ENCODE measurements around the gene ACTA2.
A peak's percentile ranks its signal among the peaks of the same experiment; 100 is the strongest.

The ACTA2 gene

DNA sequence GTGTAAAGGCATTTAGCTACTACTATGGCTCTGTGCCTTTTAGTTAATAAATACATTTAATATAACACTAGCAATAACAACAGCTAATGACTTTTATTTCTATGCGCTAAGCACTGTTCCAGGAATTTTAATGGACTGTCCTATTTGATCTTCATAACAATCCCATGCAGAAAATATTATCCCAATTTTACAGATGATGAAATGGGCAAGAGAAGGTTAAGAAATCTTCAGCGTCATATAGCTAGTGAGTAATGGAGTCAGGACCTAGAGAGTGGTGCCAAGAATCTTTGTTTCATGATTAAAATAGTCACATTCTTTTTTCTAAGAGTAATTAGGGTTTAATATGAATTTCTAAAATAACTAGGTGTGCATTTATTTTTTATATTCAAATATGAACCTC, 32.4 kb downstream of the ACTA2 start:
- no peak for DNase-seq (ENCODE audit: low spot score)

DNA sequence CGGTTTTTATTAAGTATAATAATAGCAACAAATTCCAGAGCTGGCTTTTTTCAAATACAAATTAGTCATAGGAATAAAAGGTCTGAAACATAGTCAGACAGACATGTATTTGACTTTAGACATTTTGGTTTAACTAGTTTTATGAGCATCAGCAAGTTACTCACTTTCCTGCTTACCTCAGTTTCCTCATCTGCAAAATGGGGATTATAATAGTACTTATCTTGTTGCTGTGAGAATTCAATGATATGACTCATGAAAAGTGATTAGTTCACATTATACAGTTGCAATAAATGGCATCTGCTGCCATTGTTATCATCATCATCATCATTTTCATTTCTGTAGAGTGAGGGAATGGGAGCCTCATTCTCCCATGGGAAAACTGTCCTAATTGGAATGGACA, 33.5 kb downstream of the ACTA2 start:
- no peak for DNase-seq (ENCODE audit: low spot score)

DNA sequence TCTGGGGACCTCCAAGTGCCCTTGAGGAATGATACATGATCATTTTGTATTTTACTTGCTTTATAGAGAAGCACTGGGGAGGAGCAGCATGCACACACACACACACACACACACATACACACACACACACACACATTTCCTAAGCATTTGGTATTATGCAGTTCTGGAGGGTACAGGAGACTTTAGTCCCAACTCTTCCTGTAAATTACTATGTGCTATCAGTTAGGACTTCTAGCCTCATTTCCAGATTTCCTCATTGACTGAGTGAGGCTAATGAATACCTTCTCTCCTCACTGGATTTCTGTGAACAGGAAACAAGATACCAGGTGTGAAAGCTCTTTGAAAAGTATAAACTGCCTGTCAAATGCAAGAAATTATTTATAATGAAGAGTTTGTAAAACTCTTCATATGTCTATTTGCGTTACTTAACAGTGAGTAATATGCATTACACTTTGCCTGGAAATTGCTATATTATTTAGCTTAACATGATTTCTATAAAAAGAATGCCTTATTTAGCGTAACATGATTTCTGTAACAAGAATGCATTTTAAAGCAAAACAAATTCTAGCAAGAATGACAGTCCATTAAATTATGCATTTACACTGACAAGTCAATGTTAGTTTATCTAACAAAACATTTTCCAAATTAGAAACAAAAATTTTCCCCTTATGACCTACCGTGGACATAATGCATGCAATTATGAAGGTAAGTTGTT, 34.2 kb downstream of the ACTA2 start:
- DNase-seq (ENCODE audit: low spot score) = no peak

DNA sequence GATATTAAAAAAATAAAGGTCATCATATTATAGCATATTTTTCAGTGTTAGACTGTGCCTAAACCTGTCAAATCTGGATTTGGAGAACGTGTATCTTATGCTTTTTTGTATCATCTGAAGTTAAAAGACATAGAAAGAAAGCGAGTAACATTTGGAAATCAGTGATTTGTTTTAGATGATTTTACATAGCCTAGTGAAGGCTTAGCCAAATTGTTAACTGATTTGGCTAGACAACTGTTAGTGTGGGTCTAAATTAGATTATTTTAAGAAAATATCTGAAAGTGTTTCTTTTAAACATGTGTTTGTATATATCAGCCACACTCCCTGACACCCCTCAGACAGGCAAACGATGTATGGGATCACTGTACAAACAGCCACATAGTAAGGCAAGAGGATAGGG, 35.6 kb downstream of the ACTA2 start:
- no peak for DNase-seq (ENCODE audit: low spot score)

DNA sequence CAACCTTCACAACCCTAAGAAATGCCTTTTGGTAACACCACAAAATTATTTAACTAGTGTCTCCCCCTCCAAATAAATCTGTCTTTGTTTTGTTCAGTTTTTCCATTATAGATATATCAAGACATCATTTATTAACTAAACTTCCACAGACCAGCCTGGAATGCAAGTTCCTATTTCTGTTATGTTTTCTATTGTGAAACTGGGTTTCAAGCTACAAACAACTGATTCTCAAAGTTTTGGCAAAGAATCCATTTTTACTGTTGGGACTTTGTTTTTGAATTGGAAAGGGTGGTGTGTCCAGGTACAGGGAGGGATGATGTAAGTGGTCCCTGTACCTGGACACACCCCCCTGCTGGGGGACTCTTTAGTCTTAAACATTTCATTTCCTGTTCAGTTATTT, 36.3 kb downstream of the ACTA2 start:
- DNase-seq (ENCODE audit: low spot score) = no peak

DNA sequence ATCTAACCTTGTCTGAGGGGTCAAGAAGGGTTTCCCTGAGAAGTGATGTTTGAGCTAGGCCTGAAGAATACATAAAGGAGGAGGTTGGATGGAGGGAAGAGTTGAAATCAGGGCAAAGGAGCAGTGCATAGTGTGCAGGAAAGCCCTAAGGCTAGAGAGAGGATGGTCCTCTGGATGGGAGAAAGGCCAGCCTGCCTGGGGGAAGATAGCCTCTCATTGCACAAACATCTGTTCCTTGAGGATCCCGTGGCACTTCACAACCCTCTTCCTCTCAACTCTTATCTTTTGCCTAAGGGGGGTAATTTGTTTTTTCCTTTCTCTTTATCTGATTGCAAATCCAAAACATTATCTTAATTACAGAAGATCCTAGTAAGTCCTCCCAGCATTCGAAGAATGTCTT, 36.8 kb downstream of the ACTA2 start:
- DNase-seq (ENCODE audit: low spot score) = no peak

DNA sequence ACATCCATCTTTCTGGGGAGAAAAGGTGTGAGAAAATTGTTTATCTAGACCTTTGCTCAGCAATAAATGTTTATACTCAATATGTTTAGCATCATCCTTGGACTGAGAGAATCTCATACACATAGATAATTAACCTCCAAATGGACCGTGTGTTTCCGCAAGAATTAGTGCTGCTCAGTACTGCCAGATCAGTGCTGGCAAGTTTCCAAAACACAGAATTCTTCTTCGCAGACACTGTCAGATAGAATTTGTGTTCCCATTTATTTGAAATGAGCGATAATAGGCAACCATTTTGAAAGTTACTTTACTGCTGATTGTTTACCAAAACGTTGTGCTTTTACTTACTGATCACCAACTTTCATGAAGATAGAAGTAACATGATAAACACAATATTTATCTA, 38.8 kb downstream of the ACTA2 start:
- DNase-seq (ENCODE audit: low spot score) = peak; percentile 72

DNA sequence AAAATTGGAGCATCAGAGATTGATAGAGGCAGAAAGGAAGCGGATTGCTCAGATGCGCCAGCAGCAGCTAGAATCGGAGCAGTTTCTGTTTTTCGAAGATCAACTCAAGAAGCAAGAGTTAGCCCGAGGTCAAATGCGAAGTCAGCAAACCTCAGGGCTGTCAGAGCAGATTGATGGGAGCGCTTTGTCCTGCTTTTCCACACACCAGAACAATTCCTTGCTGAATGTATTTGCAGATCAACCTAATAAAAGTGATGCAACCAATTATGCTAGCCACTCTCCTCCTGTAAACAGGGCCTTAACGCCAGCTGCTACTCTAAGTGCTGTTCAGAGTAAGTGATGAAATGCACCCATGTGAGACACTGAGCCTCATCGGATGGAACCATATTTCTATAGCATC, 39.4 kb downstream of the ACTA2 start:
- peak; percentile 87 for DNase-seq (ENCODE audit: low spot score)

DNA sequence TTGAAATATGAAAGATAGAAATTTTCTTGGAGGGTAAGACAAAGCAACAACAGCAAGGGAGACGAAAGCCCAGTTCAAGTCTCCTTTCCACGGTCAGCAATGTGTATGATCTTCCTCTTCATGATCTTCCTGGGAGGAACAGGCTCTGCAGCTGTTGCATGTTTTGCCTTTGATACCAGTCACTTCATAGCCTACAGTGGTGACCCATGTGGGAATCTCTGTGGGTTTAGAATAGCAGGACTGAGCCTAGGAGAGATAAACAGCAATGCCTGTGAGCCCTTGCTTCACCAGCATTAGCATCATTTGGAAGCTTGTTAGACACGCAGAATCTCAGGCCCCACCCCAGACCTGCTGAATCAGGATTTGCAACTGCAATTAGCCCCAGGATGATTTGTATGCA, 40.7 kb downstream of the ACTA2 start:
- DNase-seq (ENCODE audit: low spot score) = no peak

DNA sequence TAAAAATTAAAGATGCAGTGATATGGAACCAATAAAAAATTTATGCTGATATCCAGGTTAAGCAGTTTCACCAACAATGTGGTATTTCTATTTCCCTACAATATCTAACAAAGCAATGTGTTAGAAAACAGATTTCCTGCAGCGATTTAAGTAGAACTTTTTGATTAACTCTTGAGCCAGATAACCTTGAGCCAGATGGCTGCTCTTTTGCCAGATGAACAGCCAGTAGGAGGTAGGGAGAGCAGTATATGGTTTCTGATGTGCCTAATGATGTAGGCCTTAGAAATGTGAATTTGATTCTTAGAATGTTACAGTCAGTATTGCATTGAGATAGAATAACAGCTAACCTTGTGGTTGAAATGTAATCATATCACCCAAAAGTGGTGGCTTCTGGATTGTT, 41.5 kb downstream of the ACTA2 start:
- DNase-seq (ENCODE audit: low spot score) = no peak

DNA sequence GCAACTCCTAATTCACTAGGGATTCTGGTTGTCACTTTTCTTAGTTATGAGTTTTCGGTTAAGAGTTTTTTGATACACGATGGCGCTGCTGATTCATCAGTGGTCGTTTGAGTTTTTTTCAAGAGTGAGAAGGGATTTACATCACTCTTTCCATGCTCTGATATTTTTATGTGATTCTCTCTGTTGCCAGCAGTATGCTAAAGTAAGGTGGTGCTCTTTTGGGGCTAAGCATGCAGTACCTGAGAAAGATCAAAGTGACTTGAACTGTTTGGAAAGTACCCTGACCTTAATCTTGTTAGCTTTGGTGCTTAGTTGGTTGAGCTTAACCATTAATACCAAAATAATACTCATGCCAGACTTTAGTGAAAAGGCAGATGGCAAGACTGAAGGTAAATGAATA, 44.4 kb downstream of the ACTA2 start:
- no peak for DNase-seq (ENCODE audit: low spot score)

DNA sequence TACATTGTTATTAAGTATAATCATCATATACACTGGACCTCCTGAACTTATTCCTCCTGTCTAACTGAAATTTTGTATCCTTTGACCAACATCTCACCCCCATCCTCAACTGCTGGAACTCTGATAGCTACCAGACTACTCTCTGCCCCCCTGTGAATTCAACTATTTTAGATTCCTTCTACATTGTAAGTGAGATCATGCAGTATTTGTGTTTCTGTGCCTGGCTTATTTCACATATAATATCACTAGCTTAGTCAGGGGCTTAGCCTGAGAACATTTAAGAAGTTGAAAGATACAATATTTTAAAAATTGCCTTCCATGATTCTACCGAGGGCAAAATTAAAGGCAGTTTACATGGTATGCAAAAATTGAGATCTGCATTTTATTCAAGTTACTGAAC, 45.7 kb downstream of the ACTA2 start:
- no peak for DNase-seq (ENCODE audit: low spot score)

DNA sequence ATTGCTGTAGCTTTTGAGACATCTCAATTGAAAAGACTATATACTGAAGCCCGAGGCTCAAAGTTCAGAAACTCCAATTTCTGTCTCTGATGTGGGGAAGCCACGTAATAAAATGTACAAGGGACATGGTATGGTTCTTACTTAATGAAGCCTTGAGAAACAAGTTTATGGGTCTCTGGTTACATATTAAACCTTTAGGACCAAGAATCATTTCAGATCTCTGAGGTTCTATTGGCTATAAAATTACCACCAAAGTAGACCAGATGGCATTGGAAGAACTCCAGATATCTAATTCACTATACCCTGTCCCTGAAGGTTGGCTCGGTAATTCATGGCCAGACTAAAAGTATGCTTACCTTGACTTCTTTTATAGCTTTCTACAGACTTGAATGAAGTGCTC, 48.9 kb downstream of the ACTA2 start:
- DNase-seq (ENCODE audit: low spot score) = no peak

DNA sequence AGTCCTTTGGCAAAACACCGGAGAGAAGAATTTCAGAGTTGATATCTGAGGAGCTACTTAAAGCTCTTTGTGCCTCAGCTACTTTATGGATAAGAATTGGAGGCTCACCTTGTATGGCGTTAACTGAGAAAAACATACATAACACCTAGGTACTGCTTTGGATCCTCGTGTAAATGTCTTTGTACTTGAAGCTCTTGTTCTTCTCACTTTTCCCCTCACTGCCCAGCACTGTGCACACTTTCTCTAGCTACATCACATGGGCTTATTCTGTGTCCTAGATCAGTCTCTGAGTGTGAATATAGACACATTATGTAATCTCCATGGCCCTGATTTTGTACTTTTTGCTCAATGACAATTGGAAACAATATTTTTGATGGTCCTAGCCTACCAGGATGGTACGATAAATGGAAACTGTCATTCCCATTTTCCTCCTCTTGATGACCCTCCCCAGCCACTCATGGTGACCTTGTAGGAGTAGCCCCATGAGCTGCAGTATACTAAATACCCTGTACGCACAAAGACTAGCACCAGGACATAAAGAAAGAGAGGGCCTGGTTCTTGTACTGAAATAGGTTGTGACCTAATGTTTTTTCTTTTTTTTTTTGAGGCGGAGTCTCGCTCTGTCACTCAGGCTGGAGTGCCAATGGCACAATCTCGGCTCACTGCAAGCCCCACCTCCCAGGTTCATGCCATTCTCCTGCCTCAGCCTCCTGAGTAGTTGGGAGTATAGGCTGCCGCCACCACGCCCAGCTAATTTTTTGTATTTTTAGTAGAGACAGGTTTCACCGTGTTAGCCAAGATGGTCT, 50.4 kb downstream of the ACTA2 start:
- DNase-seq (ENCODE audit: low spot score) = no peak

DNA sequence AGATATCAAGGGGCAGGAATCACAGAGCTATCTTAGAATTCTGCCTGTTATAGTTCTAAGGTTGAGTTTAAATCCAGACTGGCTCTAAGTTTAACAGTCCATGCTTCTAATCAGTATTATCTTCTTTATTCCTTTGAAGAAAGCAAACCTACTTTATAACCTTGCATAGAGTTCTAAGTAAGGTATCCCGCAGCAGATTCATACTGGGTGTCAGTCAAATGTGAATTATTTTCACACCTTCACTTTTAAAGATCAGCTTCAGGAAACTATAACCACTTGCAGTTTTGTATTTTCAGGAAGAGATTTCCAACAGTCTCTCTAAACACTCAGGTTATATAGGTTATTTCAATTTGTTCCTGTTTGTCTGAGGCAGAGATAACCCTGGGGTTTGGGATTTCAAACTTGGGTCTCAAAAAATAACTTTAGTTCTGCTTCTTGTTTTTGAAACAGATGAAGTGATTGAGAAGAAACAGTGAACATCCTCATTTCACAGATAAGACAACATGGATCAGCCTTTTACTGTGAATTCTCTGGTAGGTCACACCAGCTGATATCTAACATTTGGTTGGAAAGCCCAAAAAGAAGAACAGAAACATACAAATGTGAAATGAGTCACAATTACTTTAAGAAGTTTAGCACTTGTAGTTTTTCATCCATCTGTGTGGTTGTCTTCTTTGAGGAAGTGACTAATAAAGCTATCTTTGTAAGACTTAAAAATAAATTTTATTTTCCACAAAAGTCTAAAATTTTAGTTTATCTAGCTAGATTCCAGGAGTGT, 51.2 kb downstream of the ACTA2 start:
- DNase-seq (ENCODE audit: low spot score) = no peak

DNA sequence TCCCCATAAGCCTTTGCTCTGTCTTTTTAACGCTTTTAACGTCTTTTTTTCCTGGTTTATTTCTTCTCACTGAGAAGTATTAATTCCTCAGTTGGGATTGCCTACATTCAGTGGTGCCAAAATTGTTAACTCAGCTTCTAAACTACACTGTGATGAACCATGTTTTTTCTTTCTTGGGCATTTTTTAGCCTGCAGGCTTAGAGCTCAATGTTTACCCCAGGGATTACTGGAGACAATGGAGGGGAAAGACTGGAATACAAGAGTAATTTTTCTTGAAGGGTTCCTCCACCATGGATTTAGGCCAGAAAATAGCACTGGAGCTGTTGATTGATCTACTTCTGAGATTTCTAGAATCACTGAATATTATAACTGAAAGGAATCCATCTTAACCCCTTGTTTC, 52.7 kb downstream of the ACTA2 start:
- no peak for DNase-seq (ENCODE audit: low spot score)

DNA sequence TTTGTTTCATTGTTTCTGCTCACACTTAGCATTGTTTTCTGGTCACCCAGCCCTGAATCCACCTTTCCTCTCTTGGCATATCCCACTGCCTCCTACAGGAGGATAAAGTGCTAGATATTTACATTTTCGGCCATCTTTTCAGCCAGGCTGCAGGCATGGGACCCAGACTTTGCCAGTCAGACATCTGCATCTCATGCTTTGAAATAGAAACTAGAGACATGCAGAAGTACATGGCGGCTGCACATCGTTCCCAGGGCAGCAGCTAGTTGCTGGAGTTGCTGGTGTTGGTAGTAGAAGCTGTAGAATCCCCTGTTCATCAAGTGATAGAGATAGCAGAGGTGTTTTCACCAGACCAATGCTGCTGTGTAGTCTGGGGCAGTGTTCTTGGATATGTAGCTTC, 53.8 kb downstream of the ACTA2 start:
- no peak for DNase-seq (ENCODE audit: low spot score)

DNA sequence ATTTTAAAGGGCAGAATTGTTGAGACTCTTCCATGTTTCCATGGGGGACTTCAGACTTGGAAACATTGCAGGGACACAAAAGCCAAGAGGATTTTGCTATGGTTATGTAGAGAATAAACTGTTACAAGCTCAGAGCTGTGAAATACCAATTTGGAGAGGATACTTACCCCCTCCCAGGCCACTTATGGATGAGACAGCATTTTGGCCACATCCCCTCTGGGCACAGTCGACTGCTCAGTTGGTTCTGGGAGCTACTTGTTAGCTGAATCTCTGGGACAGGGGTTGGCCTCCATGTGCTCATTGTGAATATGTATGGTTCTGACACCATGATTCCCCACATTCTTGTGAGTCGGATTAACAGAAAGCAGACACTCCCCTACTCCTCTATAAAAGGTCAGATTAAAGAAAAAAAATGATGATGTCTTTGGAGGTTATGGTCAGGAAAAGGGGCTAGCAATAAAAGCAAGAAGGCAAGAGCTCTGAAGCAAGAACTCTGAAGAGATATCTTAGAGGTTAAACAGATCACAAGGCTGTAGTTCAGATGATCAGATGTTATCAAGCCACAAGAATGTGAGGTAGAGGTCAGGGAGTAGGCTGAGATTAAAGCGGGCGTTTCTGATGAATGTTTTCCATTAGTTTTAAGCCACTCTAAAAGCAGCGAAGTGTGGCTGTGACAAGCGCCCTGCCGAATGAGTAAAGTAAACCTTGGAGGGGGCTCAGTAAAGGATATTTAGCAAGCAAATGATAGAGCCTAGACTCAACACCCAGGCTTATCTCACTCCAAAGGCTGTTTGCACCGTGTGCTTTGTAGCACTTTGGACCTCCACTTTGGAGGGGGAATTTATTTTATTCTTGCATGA, 55.3 kb downstream of the ACTA2 start:
- DNase-seq (ENCODE audit: low spot score) = peak; percentile 67

DNA sequence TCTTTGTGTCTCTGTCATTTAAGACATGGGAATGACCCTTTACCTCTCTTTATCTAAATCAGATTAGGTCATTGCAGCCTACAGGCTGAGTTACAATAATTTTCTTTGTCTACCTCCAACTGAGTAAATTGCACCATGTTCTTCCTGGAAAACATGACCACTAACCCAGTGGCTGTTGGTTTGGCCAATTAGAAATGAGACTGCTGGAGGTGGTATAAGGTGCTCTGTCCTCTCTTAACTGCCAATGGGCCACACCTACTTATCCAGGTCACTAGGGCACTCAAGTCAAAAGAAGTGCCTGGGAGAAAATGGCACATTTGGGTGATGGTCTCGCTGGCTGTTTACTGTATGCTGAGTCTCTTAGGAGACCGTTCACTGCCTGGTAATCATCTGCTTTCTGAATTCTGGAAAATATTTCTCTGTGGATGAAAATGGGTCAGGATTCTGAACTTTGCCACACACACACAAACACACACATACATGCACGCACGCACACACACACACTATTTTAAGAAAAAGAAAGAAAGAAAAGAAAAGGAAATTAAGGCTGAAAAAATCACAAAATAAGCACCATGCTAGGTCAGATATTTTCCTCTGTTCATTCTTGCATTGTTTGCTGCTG, 56.1 kb downstream of the ACTA2 start:
- peak; percentile 29 for DNase-seq (ENCODE audit: low spot score)

DNA sequence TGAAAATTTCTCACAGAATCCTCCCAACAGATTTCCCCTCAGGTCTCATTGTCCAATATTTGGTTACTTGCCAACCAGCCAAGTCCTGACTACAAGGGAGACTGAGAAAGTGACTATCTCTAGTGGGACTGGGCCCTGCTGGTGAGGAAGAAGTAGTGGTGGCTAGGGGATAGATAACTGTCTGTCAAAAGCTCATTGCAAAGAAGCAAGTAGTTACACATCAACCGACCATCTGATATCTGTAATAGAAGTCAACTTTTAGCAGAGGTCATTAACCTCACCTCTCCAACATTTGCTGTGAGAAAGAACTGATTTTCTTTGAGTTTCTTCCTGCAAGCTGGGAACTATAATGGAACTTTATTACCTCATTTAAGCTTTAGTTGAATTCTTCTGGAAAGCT, 57.3 kb downstream of the ACTA2 start:
- no peak for DNase-seq (ENCODE audit: low spot score)

DNA sequence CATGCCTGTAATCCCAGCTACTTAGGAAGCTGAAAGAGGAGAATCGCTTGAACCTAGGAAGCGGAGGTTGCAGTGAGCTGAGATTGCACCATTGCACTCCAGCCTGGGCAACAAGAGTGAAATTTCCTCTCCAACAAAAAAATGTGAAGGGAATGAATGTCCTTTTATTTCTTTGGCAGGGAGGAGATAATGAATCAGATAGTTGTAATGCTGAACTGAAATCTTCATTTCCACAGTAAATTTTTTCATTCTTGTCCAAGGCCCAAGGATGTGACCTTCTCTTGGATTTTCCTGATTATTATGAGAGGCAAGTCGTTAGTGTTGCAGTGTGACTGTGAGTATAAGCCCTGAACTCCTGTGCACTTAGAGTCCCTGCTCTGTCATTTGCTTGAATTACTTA, 59.0 kb downstream of the ACTA2 start:
- no peak for DNase-seq (ENCODE audit: low spot score)

Data from SK-N-DZ (cell line).